ENCODE results near the gene KCNJ4. TPM values are rescaled to one million over a fixed set of nuclear protein-coding genes. Genes with fewer than 3 reads are reported as not detected.

Gene KCNJ4
- total RNA-seq, 1 experiment from 2014 or later, result 0.92 TPM

GRCh38 chr22:38431266-38432010 is 23.6 kb downstream of the KCNJ4 start:
- no peak overlapping the region for H3K27ac ChIP-seq (ENCODE audit: insufficient read length, low read depth, low read length)
- TF ChIP-seq CTCF (conservative IDR thresholded peaks at IDR 0.05), result no peak
- no peak overlapping the region for H3T11ph ChIP-seq (ENCODE audit: low read length)

More at GRCh38 chr22:38431266-38432010, 23.6 kb downstream of the KCNJ4 start:
- Mint-ChIP-seq H3K9me3 (no peaks in the 10 kb centered on the region), H3K4me3 (no peak overlapping the region), H3K27me3 (ENCODE audit: low read depth) (peaks cover 2% of the 10 kb centered on the region; the same call in 1 of the 2 replicates), H3K36me3 (ENCODE audit: insufficient read depth in 1 of 3, low read depth in 3 of 3) (no peaks in the 10 kb centered on the region), H3K27ac (peak overlapping the region in 2 of 3 experiments; percentile 75 to 80; a peak in 3 of 7 replicates), H3K4me1 (peaks cover 0 to 15% of the 10 kb centered on the region in 2 experiments; a peak in 3 of 4 replicates)
- H3K4me2 ChIP-seq (ENCODE audit: insufficient read depth, insufficient read length, low read length), result no peak overlapping the region
- H3K27me3 ChIP-seq (ENCODE audit: insufficient read depth, low read length), result no peaks in the 10 kb centered on the region
- H2AK5ac ChIP-seq (ENCODE audit: insufficient read length, low read length), result no peak overlapping the region
- H3K18ac ChIP-seq (ENCODE audit: insufficient read length, low read depth, low read length), result no peak overlapping the region
- H4K5ac ChIP-seq (ENCODE audit: insufficient read length, low read depth, low read length), result no peak overlapping the region
- no peak overlapping the region for H4K8ac ChIP-seq (replicated peaks; ENCODE audit: insufficient read length, low read depth, low read length)
- H3K14ac ChIP-seq (ENCODE audit: insufficient read depth, low read length), result no peak overlapping the region
- H2BK20ac ChIP-seq (ENCODE audit: low read depth, low read length, poor library complexity, severe bottlenecking), result no peak overlapping the region
- H3K9ac ChIP-seq (ENCODE audit: extremely low read depth, insufficient read length, low read length), result no peak overlapping the region
- H4K91ac ChIP-seq (ENCODE audit: insufficient read length, low read depth, low read length), result no peak overlapping the region
- H3K79me2 ChIP-seq (ENCODE audit: insufficient read depth, low read length), result no peaks in the 10 kb centered on the region
- no peak overlapping the region for H2BK12ac ChIP-seq (ENCODE audit: insufficient read length, low read depth, low read length)
- DNase-seq, result peak; percentile 34
- no peaks in the 10 kb centered on the region for H3K79me1 ChIP-seq (ENCODE audit: insufficient read depth, low read depth, low read length, poor library complexity, severe bottlenecking)
- no peaks in the 10 kb centered on the region for H3K4me1 ChIP-seq (ENCODE audit: insufficient read depth, low read length)
- H4K20me1 ChIP-seq (ENCODE audit: control insufficient read depth, insufficient read depth, insufficient read length), result no peaks in the 10 kb centered on the region
- no peak overlapping the region for H3K4ac ChIP-seq (ENCODE audit: low read depth, low read length)
- H3K9me3 ChIP-seq (ENCODE audit: control insufficient read depth, low read depth, low read length), result no peaks in the 10 kb centered on the region
- no peak overlapping the region for H2BK15ac ChIP-seq (ENCODE audit: low read depth, low read length)
- H3K23me2 ChIP-seq (ENCODE audit: insufficient read length, low read depth, low read length, poor library complexity, severe bottlenecking), result no peaks in the 10 kb centered on the region
- no peak overlapping the region for H2BK5ac ChIP-seq (ENCODE audit: insufficient read length, low read length)
- H2AFZ ChIP-seq (ENCODE audit: low read length), result no peak overlapping the region
- no CpG with 5 or more reads among the region's 12 CpGs for WGBS (ENCODE audit: extremely low coverage, insufficient read length, low lambda C conversion rate)
- no peak overlapping the region for H3K23ac ChIP-seq (ENCODE audit: insufficient read length, low read depth, low read length)
- H3K56ac ChIP-seq (ENCODE audit: insufficient read length, low read depth, low read length), result no peak overlapping the region
- no peak overlapping the region for H2BK120ac ChIP-seq (ENCODE audit: low read depth, low read length, poor library complexity, severe bottlenecking)

Data from H9 (cell line).